ENCODE results near the gene EFR3B.

EFR3B gene

DNA sequence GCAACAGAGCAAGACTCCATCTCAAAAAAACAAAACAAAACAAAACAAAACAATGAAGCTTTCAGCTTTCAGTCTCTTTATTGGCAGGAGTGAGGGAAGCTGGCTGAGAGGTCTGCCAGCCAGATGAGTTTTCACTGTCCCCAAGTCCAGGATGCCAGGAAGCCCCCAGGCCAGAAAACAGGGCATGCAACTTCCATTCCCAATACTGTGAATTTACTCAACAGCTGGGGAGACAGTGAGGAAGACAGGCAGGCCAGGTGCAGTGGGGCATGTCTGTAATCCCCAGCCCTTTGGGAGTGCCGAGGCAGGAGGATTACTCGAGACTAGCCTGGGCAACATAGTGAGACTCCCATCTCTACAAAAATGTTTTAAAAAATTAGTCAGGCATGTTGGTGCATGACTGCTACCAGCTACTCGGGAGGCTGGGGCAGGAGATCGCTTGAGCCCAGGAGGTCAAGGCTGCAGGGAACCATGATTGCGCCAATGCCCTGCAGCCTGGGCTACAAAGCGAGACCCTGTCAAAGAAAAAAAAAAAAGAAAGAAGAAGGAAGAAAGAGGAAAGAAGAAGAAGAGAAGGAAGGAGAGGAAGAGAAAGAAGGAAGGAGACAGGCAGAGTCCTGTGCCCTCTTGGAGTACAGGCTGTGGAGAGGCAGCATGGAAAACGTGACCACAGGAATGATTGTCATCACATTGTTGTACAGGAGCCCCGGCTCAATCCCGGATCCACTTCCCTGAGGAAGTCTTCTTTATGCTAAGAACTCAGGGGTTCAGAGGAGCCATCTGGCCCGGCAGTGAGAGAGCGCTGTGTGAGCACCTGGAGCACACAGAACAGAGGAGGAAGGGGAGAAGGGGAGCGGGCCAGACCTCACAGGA is 155.7 kb downstream of the EFR3B start:
- no peak for DNase-seq

- DNase-seq: no peak
These were observed 156.3 kb downstream of the EFR3B start for GRCh38 chr2:25198209-25198525.

DNA sequence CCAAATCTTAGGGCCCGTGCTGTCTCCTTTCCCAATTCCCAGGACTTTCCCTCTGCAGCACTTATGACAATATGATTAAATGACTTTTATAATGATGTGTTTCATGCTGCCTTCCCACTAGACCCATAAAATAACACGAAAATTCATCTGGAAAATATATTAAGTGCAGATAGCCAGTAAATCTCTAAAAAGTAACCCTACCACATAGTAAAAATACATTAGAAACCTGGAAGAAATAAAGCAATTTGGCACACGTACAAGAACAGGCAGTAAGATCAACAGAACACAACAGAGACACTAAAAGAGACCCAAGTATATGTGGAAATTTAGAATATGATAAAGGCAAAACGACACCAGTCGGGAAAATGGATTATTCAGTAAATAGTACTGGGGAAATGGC is 156.7 kb downstream of the EFR3B start:
- no peak for DNase-seq

GRCh38 chr2:25201265-25201664 is 159.4 kb downstream of the EFR3B start:
- no peak for DNase-seq

DNA sequence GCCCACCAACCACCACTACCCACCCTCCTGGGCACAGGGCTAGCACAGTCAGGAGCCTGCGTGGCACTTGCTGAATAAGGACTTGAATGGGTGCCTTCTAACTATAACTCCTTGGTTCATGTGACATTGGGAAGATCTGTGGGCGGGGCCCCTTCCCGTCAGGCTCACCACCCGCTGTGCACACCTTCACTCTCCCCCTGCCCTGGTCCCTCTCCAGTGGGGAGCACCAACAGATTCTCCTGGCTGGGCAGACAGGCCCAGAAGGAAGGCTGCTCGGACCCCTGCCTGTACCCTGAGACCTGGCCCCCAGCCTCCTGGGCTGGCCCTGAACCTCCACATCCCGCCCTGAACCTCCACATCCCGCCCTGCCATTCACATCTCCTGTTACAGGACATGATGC is 159.9 kb downstream of the EFR3B start:
- no peak for DNase-seq

- DNase-seq: no peak
These were observed 160.4 kb downstream of the EFR3B start for GRCh38 chr2:25202275-25202674.

GRCh38 chr2:25204190-25204838 is 162.4 kb downstream of the EFR3B start:
- DNase-seq: no peak

- no peak for DNase-seq
These were observed 165.2 kb downstream of the EFR3B start for GRCh38 chr2:25207078-25207545.
